ENCODE results near the gene PPDPF.

The PPDPF gene

DNA sequence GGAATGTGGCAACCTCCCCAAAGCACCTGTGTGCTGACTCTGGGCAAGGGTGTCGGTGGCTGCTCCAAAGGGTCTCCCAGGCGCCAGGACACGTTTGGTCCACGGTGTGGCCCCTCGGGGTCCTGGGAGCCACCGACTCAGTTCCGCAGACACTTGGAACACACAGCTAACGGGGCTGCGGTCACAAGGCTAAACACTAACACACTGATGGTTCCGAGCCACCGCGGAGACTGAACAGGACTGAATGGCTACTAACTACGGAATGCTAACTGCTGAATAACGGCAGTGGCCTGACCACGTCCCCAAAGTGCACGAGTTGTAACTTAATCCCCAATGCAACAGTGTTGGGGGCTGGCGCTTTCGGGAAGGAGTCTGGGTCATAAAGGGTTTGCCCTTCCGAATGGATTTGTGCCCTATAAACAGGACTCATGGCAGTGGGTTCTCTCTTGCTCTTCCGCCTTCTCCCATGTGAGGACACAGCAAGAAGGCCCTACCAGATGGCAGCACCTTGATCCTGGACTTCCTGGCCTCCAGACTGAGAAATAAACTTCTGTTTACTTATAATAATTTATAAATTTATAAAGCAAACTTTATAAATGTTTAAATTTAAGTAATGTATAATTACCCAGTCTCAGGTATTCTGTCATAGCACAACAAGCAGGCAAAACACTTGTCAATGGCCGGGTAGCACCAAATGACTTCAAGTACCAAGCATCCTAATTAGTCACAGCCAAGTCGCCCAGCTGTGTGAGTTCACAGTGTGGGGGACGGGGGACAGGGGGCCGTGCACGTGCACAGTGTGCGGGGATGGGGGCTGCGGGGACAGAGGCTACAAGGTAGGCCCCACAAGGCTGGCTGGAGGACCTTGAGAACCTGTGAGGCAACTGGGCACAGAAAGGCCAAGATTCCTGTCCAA is 19.4 kb upstream of the PPDPF start:
- DNase-seq (ENCODE audit: low read depth) = no peak
- no peak overlapping the region for H3K4me3 ChIP-seq (ENCODE audit: low read length)
- TF ChIP-seq, protein P1, sequence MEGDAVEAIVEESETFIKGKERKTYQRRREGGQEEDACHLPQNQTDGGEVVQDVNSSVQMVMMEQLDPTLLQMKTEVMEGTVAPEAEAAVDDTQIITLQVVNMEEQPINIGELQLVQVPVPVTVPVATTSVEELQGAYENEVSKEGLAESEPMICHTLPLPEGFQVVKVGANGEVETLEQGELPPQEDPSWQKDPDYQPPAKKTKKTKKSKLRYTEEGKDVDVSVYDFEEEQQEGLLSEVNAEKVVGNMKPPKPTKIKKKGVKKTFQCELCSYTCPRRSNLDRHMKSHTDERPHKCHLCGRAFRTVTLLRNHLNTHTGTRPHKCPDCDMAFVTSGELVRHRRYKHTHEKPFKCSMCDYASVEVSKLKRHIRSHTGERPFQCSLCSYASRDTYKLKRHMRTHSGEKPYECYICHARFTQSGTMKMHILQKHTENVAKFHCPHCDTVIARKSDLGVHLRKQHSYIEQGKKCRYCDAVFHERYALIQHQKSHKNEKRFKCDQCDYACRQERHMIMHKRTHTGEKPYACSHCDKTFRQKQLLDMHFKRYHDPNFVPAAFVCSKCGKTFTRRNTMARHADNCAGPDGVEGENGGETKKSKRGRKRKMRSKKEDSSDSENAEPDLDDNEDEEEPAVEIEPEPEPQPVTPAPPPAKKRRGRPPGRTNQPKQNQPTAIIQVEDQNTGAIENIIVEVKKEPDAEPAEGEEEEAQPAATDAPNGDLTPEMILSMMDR (IDR thresholded peaks at IDR 0.05; ENCODE audit: insufficient read depth, low read depth, low read length, missing control alignments) = no peak

- H3K4me3 ChIP-seq (ENCODE audit: low read length) = no peak overlapping the region
- TF ChIP-seq, protein P1 (IDR thresholded peaks at IDR 0.05; ENCODE audit: insufficient read depth, low read depth, low read length, missing control alignments) = no peak
- DNase-seq (ENCODE audit: low read depth) = peak; percentile 26
Observed at GRCh38 chr20:63501818-63502670, 18.5 kb upstream of the PPDPF start.

- TF ChIP-seq, protein P1 (IDR thresholded peaks at IDR 0.05; ENCODE audit: insufficient read depth, low read depth, low read length, missing control alignments) = no peak
- H3K4me3 ChIP-seq (ENCODE audit: low read length) = no peak overlapping the region
Observed at GRCh38 chr20:63502671-63503172, 17.8 kb upstream of the PPDPF start.

GRCh38 chr20:63503524-63503923 is 17.0 kb upstream of the PPDPF start:
- DNase-seq (ENCODE audit: low read depth) = no peak
- TF ChIP-seq, protein P1 (IDR thresholded peaks at IDR 0.05; ENCODE audit: insufficient read depth, low read depth, low read length, missing control alignments) = no peak
- no peak overlapping the region for H3K4me3 ChIP-seq (ENCODE audit: low read length)

More at GRCh38 chr20:63502671-63503172, 17.8 kb upstream of the PPDPF start:
- no peak for DNase-seq (ENCODE audit: low read depth)

DNA sequence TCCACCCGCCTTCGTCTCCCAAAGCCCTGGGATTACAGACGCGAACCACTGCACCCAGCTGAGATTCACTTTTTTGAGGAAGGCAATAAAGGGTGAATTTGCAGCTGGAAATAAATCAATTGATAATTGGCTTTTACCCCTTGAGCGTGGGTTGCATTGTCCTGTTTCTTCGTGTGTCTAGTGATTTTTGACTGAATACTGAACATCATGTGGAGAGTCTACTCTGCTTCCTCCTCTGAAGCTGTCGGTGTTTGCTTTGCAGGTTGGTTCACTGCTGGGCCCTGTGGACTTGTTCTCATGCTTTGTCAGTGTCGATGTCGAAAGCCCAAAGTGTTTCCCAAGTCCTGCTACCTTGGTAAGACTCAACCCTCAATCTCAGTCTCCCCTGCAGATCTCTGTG is 15.9 kb upstream of the PPDPF start:
- no peak overlapping the region for H3K4me3 ChIP-seq (ENCODE audit: low read length)
- DNase-seq (ENCODE audit: low read depth) = no peak
- TF ChIP-seq, protein P1 (IDR thresholded peaks at IDR 0.05; ENCODE audit: insufficient read depth, low read depth, low read length, missing control alignments) = no peak

GRCh38 chr20:63505281-63505680 is 15.3 kb upstream of the PPDPF start:
- no peak overlapping the region for H3K4me3 ChIP-seq (ENCODE audit: low read length)
- TF ChIP-seq, protein P1 (IDR thresholded peaks at IDR 0.05; ENCODE audit: insufficient read depth, low read depth, low read length, missing control alignments) = no peak
- DNase-seq (ENCODE audit: low read depth) = no peak

All from epithelial cell of esophagus (primary cell).